GM12873 (cell line): ENCODE measurements around the gene ZNRF1.

ENCODE experiments used
- TF ChIP-seq, protein P1 (sequence below): IDR thresholded peaks from 2 replicates; pipeline ENCODE4 v1.5.1; 2012; ENCODE audit warnings: low read depth, mild to moderate bottlenecking, moderate library complexity, low read length, control low read depth; ENCODE audit not compliant: insufficient read depth; ENCODE audit errors: missing control alignments

Gene ZNRF1

DNA sequence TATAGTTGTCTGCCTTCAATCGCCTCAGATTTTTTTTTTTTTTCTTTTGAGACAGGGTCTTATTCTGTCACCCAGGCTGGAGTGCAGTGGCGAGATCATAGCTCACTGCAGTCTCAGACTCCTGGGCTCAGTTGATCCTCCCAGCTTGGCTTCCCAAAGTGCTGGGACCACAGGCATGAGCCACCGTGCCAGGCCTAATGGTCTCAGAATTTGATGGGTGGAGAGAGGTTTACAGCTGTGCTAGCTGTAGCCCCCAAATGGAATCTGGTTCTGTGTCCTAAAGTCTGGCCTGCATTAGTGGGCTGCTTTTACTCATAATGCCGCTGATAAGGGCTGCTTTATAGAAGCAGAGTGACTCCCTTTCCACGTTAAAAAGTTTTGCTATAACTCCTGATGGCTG, 5.1 kb downstream of the ZNRF1 start:
- TF ChIP-seq, protein P1, sequence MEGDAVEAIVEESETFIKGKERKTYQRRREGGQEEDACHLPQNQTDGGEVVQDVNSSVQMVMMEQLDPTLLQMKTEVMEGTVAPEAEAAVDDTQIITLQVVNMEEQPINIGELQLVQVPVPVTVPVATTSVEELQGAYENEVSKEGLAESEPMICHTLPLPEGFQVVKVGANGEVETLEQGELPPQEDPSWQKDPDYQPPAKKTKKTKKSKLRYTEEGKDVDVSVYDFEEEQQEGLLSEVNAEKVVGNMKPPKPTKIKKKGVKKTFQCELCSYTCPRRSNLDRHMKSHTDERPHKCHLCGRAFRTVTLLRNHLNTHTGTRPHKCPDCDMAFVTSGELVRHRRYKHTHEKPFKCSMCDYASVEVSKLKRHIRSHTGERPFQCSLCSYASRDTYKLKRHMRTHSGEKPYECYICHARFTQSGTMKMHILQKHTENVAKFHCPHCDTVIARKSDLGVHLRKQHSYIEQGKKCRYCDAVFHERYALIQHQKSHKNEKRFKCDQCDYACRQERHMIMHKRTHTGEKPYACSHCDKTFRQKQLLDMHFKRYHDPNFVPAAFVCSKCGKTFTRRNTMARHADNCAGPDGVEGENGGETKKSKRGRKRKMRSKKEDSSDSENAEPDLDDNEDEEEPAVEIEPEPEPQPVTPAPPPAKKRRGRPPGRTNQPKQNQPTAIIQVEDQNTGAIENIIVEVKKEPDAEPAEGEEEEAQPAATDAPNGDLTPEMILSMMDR, result no peak

DNA sequence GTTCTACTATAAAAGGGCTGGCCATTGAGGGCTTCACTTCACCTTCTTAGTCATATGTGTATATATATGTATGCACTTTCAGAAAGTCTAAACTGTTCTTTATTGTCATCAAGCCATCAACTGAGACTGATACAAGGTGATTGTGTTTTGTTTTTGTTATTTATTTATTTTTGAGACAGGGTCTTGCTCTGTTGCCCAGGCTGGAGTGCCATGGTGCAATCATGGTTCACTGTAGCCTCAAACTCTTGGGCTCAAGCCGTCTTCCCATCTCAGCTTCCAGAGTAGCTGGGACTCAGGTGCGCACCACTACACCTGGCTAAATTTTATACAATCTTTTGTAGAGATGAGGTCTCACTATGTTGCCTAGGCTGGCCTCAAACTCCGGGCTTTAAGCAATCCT, 5.6 kb downstream of the ZNRF1 start:
- TF ChIP-seq, protein P1, result no peak

DNA sequence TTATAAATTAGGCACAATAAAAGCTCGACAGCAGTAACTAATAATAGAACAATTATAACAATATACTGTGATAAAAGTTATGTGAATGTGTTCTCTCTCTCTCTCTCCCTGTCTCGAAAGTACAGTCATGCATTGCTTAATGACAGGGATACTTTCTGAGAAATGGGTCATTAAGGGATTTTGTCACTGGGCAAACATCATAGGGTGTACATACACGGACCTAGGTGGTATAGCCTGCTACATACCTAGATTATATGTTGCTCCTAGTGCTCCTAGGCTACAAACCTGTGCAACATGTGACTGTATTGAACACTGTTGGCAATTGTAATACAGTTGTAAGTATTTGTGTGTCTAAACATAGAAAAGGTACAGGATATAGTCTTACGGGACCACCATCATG, 6.9 kb downstream of the ZNRF1 start:
- TF ChIP-seq, protein P1, result no peak

DNA sequence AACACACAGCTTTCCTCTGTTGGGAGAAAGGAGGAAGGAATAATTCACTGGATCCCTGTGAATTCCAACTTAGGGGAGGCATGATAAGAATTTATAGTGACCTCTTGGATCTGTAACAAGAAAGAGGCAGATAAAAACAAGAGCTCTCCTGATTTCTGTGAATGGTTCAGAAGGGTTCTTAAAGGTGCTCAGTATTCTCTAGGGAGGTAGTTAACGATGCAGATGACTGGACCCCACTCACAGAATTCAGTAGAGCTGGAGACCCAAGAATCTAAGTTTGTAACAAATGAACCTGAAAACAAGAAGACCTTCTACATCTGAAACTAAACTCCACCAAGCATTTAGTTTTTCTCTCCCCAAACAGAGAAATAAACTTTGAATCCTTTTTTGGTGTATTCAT, 8.6 kb downstream of the ZNRF1 start:
- TF ChIP-seq, protein P1, result no peak

DNA sequence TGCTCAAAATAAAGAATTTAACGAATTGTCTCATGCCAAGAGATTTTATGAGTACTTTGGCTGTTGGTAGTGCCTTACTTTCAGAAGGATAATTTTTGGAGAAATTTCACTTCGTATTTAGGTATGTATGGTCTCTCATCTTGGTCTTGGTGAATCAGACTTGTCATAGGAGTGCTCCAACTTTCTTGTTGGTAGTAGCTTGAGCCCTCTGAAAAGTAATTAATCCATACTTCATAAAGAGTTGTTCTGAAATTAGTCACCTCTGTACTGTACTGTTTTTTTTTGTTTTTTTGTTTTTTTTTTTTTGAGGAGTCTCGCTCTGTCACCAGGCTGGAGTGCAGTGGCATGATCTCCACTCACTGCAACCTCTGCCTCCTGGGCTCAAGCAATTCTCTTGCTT, 11.6 kb downstream of the ZNRF1 start:
- TF ChIP-seq, protein P1, result no peak

DNA sequence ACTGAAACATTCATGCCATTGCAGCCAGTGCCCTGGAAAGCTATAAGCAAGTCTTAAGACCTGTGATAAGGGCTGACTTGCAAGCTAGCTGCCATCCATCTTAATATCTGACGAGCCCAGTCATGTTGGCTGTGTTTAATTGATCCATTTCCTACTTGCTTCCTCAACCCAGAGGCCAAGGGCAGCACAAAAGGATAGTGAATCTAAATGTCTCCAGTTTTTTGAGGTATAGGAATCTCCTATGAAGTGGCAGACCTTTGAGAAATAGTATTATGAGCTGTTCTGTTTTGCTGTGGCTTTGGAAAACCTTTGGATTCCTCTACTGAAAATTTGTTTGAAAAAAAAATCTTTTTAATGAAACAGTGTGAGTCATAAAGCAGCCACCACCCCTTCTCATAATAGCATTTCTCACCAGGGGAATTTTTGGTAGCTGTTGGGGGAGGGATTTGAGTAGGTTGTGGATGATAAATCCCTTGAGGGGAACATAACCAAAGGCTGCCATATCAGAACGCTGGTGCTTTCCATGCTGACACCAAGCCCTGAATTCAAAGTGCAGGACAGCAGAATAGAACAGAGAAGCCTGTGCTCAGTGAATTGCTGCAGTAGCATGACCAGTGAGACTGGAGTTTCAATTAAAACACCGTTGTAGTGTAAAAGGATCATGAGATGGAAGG, 12.9 kb downstream of the ZNRF1 start:
- TF ChIP-seq, protein P1, result no peak

DNA sequence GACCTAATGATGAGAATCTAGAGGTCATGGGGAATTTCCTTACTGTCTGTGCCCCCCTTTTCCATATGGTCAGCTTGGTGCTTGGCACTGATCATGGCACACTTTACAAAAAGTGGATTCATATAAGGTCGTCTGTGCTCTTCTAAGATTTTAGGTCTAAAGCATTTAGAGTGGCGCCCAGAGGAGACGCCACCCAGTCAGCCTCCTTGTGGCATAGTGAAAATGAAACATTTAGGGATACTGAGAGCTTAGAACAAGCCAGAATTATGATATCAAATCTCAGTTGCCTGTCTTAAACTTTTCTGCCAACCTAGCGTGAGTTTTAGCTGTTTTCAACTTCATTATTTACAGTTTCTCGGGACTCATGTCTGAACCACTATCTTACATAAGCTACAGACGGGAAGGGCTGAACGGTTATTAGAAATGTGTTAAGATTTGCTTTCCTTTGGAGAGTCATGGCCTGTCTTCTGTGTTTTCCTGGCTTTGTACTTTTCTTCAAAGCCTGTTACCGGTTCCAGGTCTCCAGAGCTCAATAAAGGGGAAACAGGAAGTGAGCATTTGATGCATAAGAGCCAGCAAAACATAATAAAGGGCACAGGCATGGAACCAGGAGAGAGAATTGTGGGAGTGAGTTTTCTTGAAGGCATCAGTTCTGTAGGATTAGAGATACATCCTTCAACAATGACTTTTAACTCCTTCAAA, 13.7 kb downstream of the ZNRF1 start:
- TF ChIP-seq, protein P1, result no peak
